Left ventricle myocardium inferior (tissue), 1 donor: ENCODE measurements around the gene TBCCD1. TPM values are rescaled to one million over a fixed set of nuclear protein-coding genes. Genes with fewer than 3 reads are reported as not detected.
"Not testable (repeated sequence)": the region's sequence is repeated elsewhere in the genome, so short reads cannot be mapped to it uniquely, and the experiment has no call there.

Source experiments
- DNase-seq: peaks from one replicate; pipeline ENCODE4 v3.0.0-alpha.2; 2020
- H3K27ac ChIP-seq: fragments of 200-600 bp; replicated peaks from 2 replicates; pipeline ENCODE4 v1.8.0; 2021
- H3K27me3 ChIP-seq: fragments of 200-600 bp; 2 replicates; pipeline ENCODE4 v1.8.0; 2021; ENCODE audit warnings: low read depth
- H3K36me3 ChIP-seq: fragments of 200-600 bp; 2 replicates; pipeline ENCODE4 v1.8.0; 2021
- H3K4me1 ChIP-seq: fragments of 200-600 bp; 2 replicates; pipeline ENCODE4 v1.8.0; 2021
- H3K4me3 ChIP-seq: fragments of 200-600 bp; 2 replicates; pipeline ENCODE4 v1.8.0; 2021; ENCODE audit warnings: mild to moderate bottlenecking, moderate library complexity
- H3K9me3 ChIP-seq: fragments of 200-600 bp; replicated peaks from 2 replicates; pipeline ENCODE4 v1.8.0; 2021
- CTCF ChIP-seq: fragments of 200-600 bp; IDR thresholded peaks from 2 replicates; pipeline ENCODE4 v1.8.0; 2021; ENCODE audit warnings: antibody characterized with exemption, mild to moderate bottlenecking, borderline replicate concordance
- intact Hi-C: fragments of 100-400 bp; cut with micrococcal nuclease; formaldehyde crosslinking; loops from one replicate; pipeline ENCODE4 v1.11.0; 2022
- total RNA-seq: library from RNA; stranded (reverse); fragmentation: NEBNext Ultra II Directional; extraction: Animal tissue kit (Norgen Biotek cat#: 25700); gene quantifications from one replicate; pipeline ENCODE4 v1.2.1, GENCODE V29; 2021
- donor health status: DM: no; HTN: yes; CAD: no; lungs with severe emphysema.

Gene TBCCD1
- total RNA-seq, 1 donor from 2014 or later: 6.2 TPM

- no peak overlapping the region for H3K27ac ChIP-seq
- TF ChIP-seq CTCF: no peak
- intact Hi-C loops: no loop called here
- H3K9me3 ChIP-seq: no peaks in the 10 kb centered on the region
- DNase-seq: no peak
- H3K4me3 ChIP-seq: no peak overlapping the region
- H3K4me1 ChIP-seq: peaks cover 11% of the 10 kb centered on the region
- H3K27me3 ChIP-seq: no peaks in the 10 kb centered on the region
- H3K36me3 ChIP-seq: no peaks in the 10 kb centered on the region
These were observed 34.5 kb downstream of the TBCCD1 start for GRCh38 chr3:186532598-186533072.

- H3K27ac ChIP-seq, H3K4me1 ChIP-seq, intact Hi-C loops, H3K36me3 ChIP-seq, H3K27me3 ChIP-seq, H3K4me3 ChIP-seq, H3K9me3 ChIP-seq, DNase-seq: not testable (repeated sequence)
These were observed 35.4 kb downstream of the TBCCD1 start for GRCh38 chr3:186531694-186532093.

GRCh38 chr3:186530415-186530814 is 36.7 kb downstream of the TBCCD1 start:
- no peaks in the 10 kb centered on the region for H3K4me1 ChIP-seq
- intact Hi-C loops: no loop called here
- no peak for TF ChIP-seq CTCF
- DNase-seq: no peak
- no peaks in the 10 kb centered on the region for H3K36me3 ChIP-seq
- no peaks in the 10 kb centered on the region for H3K27me3 ChIP-seq
- no peak overlapping the region for H3K4me3 ChIP-seq
- no peaks in the 10 kb centered on the region for H3K9me3 ChIP-seq
- H3K27ac ChIP-seq: no peak overlapping the region

GRCh38 chr3:186529201-186529999 is 37.7 kb downstream of the TBCCD1 start:
- no peak for TF ChIP-seq CTCF
- DNase-seq: no peak
- H3K4me1 ChIP-seq: no peaks in the 10 kb centered on the region
- no peaks in the 10 kb centered on the region for H3K36me3 ChIP-seq
- intact Hi-C loops: no loop called here
- H3K27ac ChIP-seq: no peak overlapping the region
- H3K27me3 ChIP-seq: peaks cover 10% of the 10 kb centered on the region
- H3K4me3 ChIP-seq: no peak overlapping the region
- H3K9me3 ChIP-seq: no peaks in the 10 kb centered on the region

GRCh38 chr3:186526256-186526606 is 40.9 kb downstream of the TBCCD1 start:
- H3K36me3 ChIP-seq: no peaks in the 10 kb centered on the region
- no peak for TF ChIP-seq CTCF
- DNase-seq: no peak
- H3K27me3 ChIP-seq: peaks cover 16% of the 10 kb centered on the region
- no peak overlapping the region for H3K27ac ChIP-seq
- H3K9me3 ChIP-seq: no peaks in the 10 kb centered on the region
- no peak overlapping the region for H3K4me3 ChIP-seq
- intact Hi-C loops: no loop called here
- H3K4me1 ChIP-seq: no peaks in the 10 kb centered on the region
